IMR-90 (cell line): ENCODE measurements around the gene RPS6KA3. TPM values are rescaled to one million over a fixed set of nuclear protein-coding genes. Genes with fewer than 3 reads are reported as not detected.

Experiments used
- ATAC-seq: fragments of 200-7000 bp; cut with Tn5 transposase; 2 replicates; pipeline ENCODE4 v1.9.1; 2020; ENCODE audit warnings: low read depth, mild to moderate bottlenecking, moderate library complexity
- BruUV-seq: library from RNA; stranded (reverse); fragments of 400-500 nt; replicated peaks from 2 replicates; lab custom pipeline; 2021; lab: Mats Ljungman, UMichigan
- CTCF ChIA-PET: fragments of 300-600 bp; formaldehyde crosslinking; extraction: SDS; loops from one replicate; lab custom pipeline; 2021; ENCODE audit warnings: antibody characterized with exemption; lab: Yijun Ruan, JAX
- POLR2A ChIA-PET: fragments of 300-600 bp; sonication (Branson Sonifier 250); formaldehyde crosslinking; loops from one replicate; lab custom pipeline; 2022; ENCODE audit warnings: antibody characterized with exemption; ENCODE audit not compliant: unreplicated experiment; lab: Charles Lee
- DNase-seq: peaks from one replicate; pipeline ENCODE4 v3.0.0; 2013
- H2AFZ ChIP-seq: replicated peaks from 2 replicates; pipeline ENCODE3; 2013; ENCODE audit warnings: low read length, mild to moderate bottlenecking; ENCODE audit not compliant: poor library complexity
- H2AK5ac ChIP-seq: 2 replicates; pipeline ENCODE4 v1.6.1; 2013; ENCODE audit warnings: low read depth, low read length, inconsistent platforms
- H2AK9ac ChIP-seq: replicated peaks from 2 replicates; pipeline ENCODE3; 2013; ENCODE audit warnings: mild to moderate bottlenecking, low read depth, low read length, moderate library complexity; ENCODE audit not compliant: poor library complexity
- H2BK120ac ChIP-seq: 2 replicates; pipeline ENCODE4 v1.6.1; 2013; ENCODE audit warnings: low read depth, low read length, inconsistent platforms
- H2BK15ac ChIP-seq: 3 replicates; pipeline ENCODE4 v1.6.1; 2013; ENCODE audit warnings: low read depth, low read length, inconsistent platforms
- H2BK20ac ChIP-seq: 2 replicates; pipeline ENCODE4 v1.6.1; 2013; ENCODE audit warnings: low read depth, mild to moderate bottlenecking, inconsistent platforms, low read length, moderate library complexity
- H2BK5ac ChIP-seq: 2 replicates; pipeline ENCODE4 v1.6.1; 2013; ENCODE audit warnings: mild to moderate bottlenecking, low read depth, low read length, inconsistent platforms; ENCODE audit not compliant: poor library complexity, severe bottlenecking
- H3K14ac ChIP-seq: replicated peaks from 2 replicates; pipeline ENCODE4 v1.6.1; 2013; ENCODE audit warnings: low read depth, low read length, inconsistent platforms
- H3K18ac ChIP-seq: 2 replicates; pipeline ENCODE4 v1.6.1; 2013; ENCODE audit warnings: low read depth, low read length, control low read depth
- H3K23ac ChIP-seq: 2 replicates; pipeline ENCODE4 v1.6.1; 2013; ENCODE audit warnings: low read depth, low read length, inconsistent platforms
- H3K27ac ChIP-seq: 2 replicates; pipeline ENCODE4 v1.5.1; 2013; ENCODE audit warnings: mild to moderate bottlenecking, control low read depth, low read length; ENCODE audit not compliant: insufficient read depth
- H3K27me3 ChIP-seq: 2 replicates; pipeline ENCODE4 v1.6.1; 2013; ENCODE audit warnings: low read length; ENCODE audit not compliant: control insufficient read depth, insufficient read depth
- H3K36me3 ChIP-seq: 2 replicates; pipeline ENCODE4 v1.6.1; 2013; ENCODE audit warnings: low read length, mixed read lengths; ENCODE audit not compliant: control insufficient read depth, insufficient read depth
- H3K4ac ChIP-seq: 2 replicates; pipeline ENCODE4 v1.6.1; 2013; ENCODE audit warnings: low read depth, low read length, inconsistent platforms
- H3K4me1 ChIP-seq: 2 replicates; pipeline ENCODE4 v1.6.1; 2013; ENCODE audit warnings: low read length, mixed read lengths; ENCODE audit not compliant: control insufficient read depth, insufficient read depth
- H3K4me2 ChIP-seq: 2 replicates; pipeline ENCODE4 v1.6.1; 2013; ENCODE audit warnings: low read depth, mild to moderate bottlenecking, control low read depth, low read length, moderate library complexity
- H3K4me3 ChIP-seq: 2 replicates; pipeline ENCODE4 v1.5.1; 2013; ENCODE audit warnings: low read depth, mild to moderate bottlenecking, control low read depth, low read length, moderate library complexity; ENCODE audit not compliant: insufficient read depth
- H3K56ac ChIP-seq: 2 replicates; pipeline ENCODE4 v1.6.1; 2013; ENCODE audit warnings: low read length, inconsistent platforms; ENCODE audit not compliant: insufficient read depth; ENCODE audit errors: extremely low read depth
- H3K79me1 ChIP-seq, 2 experiments: 2 replicates each; pipeline ENCODE4 v1.6.1; 2013; ENCODE audit warnings: low read length in 2 of 2, inconsistent platforms in 1 of 2, low read depth in 1 of 2
- H3K9ac ChIP-seq: 2 replicates; pipeline ENCODE4 v1.6.1; 2013; ENCODE audit warnings: low read depth, low read length, control low read depth
- H3K9me1 ChIP-seq: 2 replicates; pipeline ENCODE4 v1.6.1; 2013; ENCODE audit warnings: low read length, inconsistent platforms; ENCODE audit not compliant: insufficient read depth
- H3K9me3 ChIP-seq: 2 replicates; pipeline ENCODE4 v1.6.1; 2013; ENCODE audit warnings: low read length; ENCODE audit not compliant: control insufficient read depth, insufficient read depth
- H4K20me1 ChIP-seq: 2 replicates; pipeline ENCODE4 v1.6.1; 2013; ENCODE audit warnings: low read length, inconsistent platforms; ENCODE audit not compliant: insufficient read depth
- H4K5ac ChIP-seq: 2 replicates; pipeline ENCODE4 v1.6.1; 2013; ENCODE audit warnings: mild to moderate bottlenecking, low read depth, low read length, control low read depth
- H4K8ac ChIP-seq, 2 experiments: 2 replicates each; pipeline ENCODE4 v1.6.1; 2013; ENCODE audit warnings: low read depth in 2 of 2, low read length in 2 of 2, control low read depth in 1 of 2, inconsistent platforms in 1 of 2
- H4K91ac ChIP-seq: 2 replicates; pipeline ENCODE4 v1.6.1; 2013; ENCODE audit warnings: low read depth, low read length, inconsistent platforms; ENCODE audit not compliant: insufficient read depth
- BHLHE40 ChIP-seq: fragments of 150-350 bp; IDR thresholded peaks from 2 replicates; pipeline ENCODE4 v1.6.1; 2016; ENCODE audit warnings: mild to moderate bottlenecking, low read depth, low read length
- WGBS, 2 experiments: methylation state at CpG; one replicate each; pipeline versions ENCODE4 v1.1.5 to v1.1.7; 2013; ENCODE audit warnings: missing lambda C conversion rate in 2 of 2; ENCODE audit not compliant: insufficient read length in 1 of 2; ENCODE audit errors: extremely low coverage in 2 of 2; 5-methylcytosine and 5-hydroxymethylcytosine counted together
- dilution Hi-C: fragments of 300-500 bp; cut with HindIII; formaldehyde crosslinking; loops from one replicate; pipeline ENCODE4 v1.14.3; 2018; ENCODE audit warnings: low sequenced_read_pairs; ENCODE audit not compliant: unreplicated experiment
- in situ Hi-C: fragments of 300-500 bp; cut with MboI; formaldehyde crosslinking; loops from 3 replicates; pipeline ENCODE4 v1.14.3; 2019; ENCODE audit warnings: low sequenced_read_pairs, inconsistent platforms, mixed read lengths
- intact Hi-C: fragments of 100-400 bp; cut with micrococcal nuclease; formaldehyde crosslinking; loops from 2 replicates; pipeline ENCODE4 v1.10.0; 2022
- polyA plus RNA-seq, 3 experiments: library from polyadenylated mRNA; depleted of rRNA; stranded (reverse); fragments of >200 nt; gene quantifications; 2 replicates each; pipeline ENCODE4 v1.2.3, GENCODE V29; 2012; ENCODE audit warnings: low replicate concordance in 1 of 3
- total RNA-seq: library from RNA; depleted of rRNA; stranded (reverse); fragments of >200 nt; gene quantifications from 2 replicates; pipeline ENCODE4 v1.2.3, GENCODE V29; 2012

Gene RPS6KA3
- total and polyA plus RNA-seq, 2 of the 4 experiments (the other 2 are of a cell fraction), result 20.8 to 43.9 TPM

DNA sequence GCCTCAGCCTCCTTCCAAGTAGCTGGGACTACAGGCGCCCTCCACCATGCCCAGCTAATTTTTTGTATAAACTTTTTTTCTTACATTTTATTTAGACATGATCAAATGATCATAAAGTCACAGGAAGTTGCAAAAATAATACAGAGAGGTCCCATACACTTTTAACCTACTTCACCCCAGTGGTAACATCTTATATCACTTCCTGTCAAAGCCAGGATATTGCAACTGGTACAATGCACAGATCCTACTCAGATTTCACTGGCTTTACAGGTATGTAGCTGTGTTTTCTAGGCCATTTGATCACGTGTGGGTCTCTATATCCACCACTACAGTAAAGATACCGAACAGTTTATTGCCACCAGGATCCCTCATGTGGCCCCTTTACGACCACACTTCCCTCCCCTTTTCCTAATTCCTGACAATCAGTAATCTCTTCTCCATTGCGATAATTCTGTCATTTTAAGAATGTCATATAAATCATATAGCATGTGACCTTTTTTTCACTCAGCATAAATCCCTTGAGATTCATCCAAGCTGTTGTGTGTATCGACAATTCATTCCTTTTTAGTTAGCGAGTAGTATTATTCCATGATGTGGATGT, 18.0 kb downstream of the RPS6KA3 start:
- no peak overlapping the region for H2BK120ac ChIP-seq
- ATAC-seq, result no peak
- BruUV-seq, result no TSS peak
- no peak overlapping the region for H3K23ac ChIP-seq
- dilution Hi-C loops (no loop called here), intact Hi-C loops (no loop called here), in situ Hi-C loops (no loop called here)
- no peak overlapping the region for H3K27ac ChIP-seq
- H3K27me3 ChIP-seq, result no peaks in the 10 kb centered on the region
- H2BK20ac ChIP-seq, result no peak overlapping the region
- H3K4ac ChIP-seq, result no peak overlapping the region
- no peak overlapping the region for H2BK5ac ChIP-seq
- H3K4me2 ChIP-seq, result no peak overlapping the region
- no peak overlapping the region for H4K91ac ChIP-seq
- no peak overlapping the region for H3K4me3 ChIP-seq
- no peak for DNase-seq
- ChIA-PET POLR2A (no interaction called here), CTCF (no interaction called here)
- peaks cover 7 to 15% of the 10 kb centered on the region in 2 experiments; a peak in 3 of 4 replicates for H3K79me1 ChIP-seq
- no peak overlapping the region for H4K8ac ChIP-seq
- no peak for TF ChIP-seq BHLHE40
- no CpG with 5 or more reads among the region's 7 CpGs for WGBS, 2 experiments
- H3K9me1 ChIP-seq, result peaks cover 3% of the 10 kb centered on the region; the same call in 1 of the 2 replicates
- no peak overlapping the region for H3K14ac ChIP-seq
- H3K18ac ChIP-seq, result no peak overlapping the region
- no peaks in the 10 kb centered on the region for H3K36me3 ChIP-seq
- H2AK5ac ChIP-seq, result no peak overlapping the region
- H4K5ac ChIP-seq, result no peak overlapping the region
- peaks cover 12% of the 10 kb centered on the region for H4K20me1 ChIP-seq
- no peaks in the 10 kb centered on the region for H3K9me3 ChIP-seq
- no peak overlapping the region for H2AK9ac ChIP-seq
- no peak overlapping the region for H3K9ac ChIP-seq
- H2AFZ ChIP-seq, result no peak overlapping the region
- H2BK15ac ChIP-seq, result no peak overlapping the region
- H3K56ac ChIP-seq, result no peak overlapping the region
- H3K4me1 ChIP-seq, result no peaks in the 10 kb centered on the region
